Liver (tissue), 9 donors: ENCODE results near the gene CEP131. TPM values are rescaled to one million over a fixed set of nuclear protein-coding genes. Genes with fewer than 3 reads are reported as not detected.

Experiments used
- DNase-seq: peaks from one replicate; pipeline ENCODE4 v3.0.0-alpha.2; 2017; ENCODE audit warnings: low spot score
- H3K27ac ChIP-seq, 2 donors: one replicate each; pipeline ENCODE4 v1.7.0; 2013; ENCODE audit warnings: inconsistent platforms in 2 of 2, low read length in 2 of 2, control low read depth in 1 of 2, low read depth in 1 of 2, mild to moderate bottlenecking in 1 of 2
- H3K27me3 ChIP-seq, 4 donors: one replicate each; pipeline versions ENCODE4 v1.6.1 to v1.7.0; 2013; ENCODE audit warnings: low read length in 3 of 4, inconsistent platforms in 1 of 4, mild to moderate bottlenecking in 1 of 4, moderate library complexity in 1 of 4; ENCODE audit not compliant: control insufficient read depth in 4 of 4, insufficient read depth in 4 of 4
- H3K36me3 ChIP-seq, 4 donors: one replicate each; pipeline versions ENCODE4 v1.6.1 to v1.7.0; 2013; ENCODE audit warnings: low read length in 3 of 4, mild to moderate bottlenecking in 3 of 4, low read depth in 1 of 4, moderate library complexity in 1 of 4; ENCODE audit not compliant: control insufficient read depth in 4 of 4, insufficient read depth in 3 of 4
- H3K4me1 ChIP-seq, 4 donors: one replicate each; pipeline versions ENCODE4 v1.6.1 to v1.7.0; 2013; ENCODE audit warnings: low read length in 3 of 4, mild to moderate bottlenecking in 3 of 4, moderate library complexity in 1 of 4; ENCODE audit not compliant: control insufficient read depth in 4 of 4, insufficient read depth in 4 of 4
- H3K4me3 ChIP-seq, 3 donors: one replicate each; pipeline versions ENCODE4 v1.6.1 to v1.7.0; 2013; ENCODE audit warnings: low read length in 3 of 3, control low read depth in 1 of 3, low read depth in 1 of 3, mild to moderate bottlenecking in 1 of 3
- H3K9ac ChIP-seq, 2 donors: one replicate each; pipeline ENCODE4 v1.7.0; 2013; ENCODE audit warnings: low read length in 2 of 2, mild to moderate bottlenecking in 2 of 2, moderate library complexity in 2 of 2, control low read depth in 1 of 2, low read depth in 1 of 2
- H3K9me3 ChIP-seq, 4 donors: one replicate each; pipeline versions ENCODE4 v1.6.1 to v1.7.0; 2013; ENCODE audit warnings: low read length in 3 of 4; ENCODE audit not compliant: control insufficient read depth in 4 of 4
- ATF3 ChIP-seq: IDR thresholded peaks from 2 replicates; pipeline ENCODE4 v1.6.1; 2016; ENCODE audit warnings: antibody characterized with exemption
- CTCF ChIP-seq: fragments of 150-350 bp; IDR thresholded peaks from 2 replicates; pipeline ENCODE4 v1.5.1; 2017; ENCODE audit warnings: improper control_type of control experiment, low read depth, low read length; ENCODE audit not compliant: missing input control
- EGR1 ChIP-seq, 2 donors: IDR thresholded peaks; 2 replicates each; pipeline ENCODE4 v1.6.1; 2016 to 2018; ENCODE audit warnings: antibody characterized with exemption in 2 of 2, low read depth in 2 of 2
- FOXA1 ChIP-seq: IDR thresholded peaks from 2 replicates; pipeline ENCODE4 v1.6.1; 2016; ENCODE audit warnings: antibody characterized with exemption
- HNF4G ChIP-seq: IDR thresholded peaks from 2 replicates; pipeline ENCODE4 v1.6.1; 2016; ENCODE audit warnings: antibody characterized with exemption
- MAX ChIP-seq: IDR thresholded peaks from 2 replicates; pipeline ENCODE4 v1.6.1; 2016; ENCODE audit warnings: antibody characterized with exemption
- RAD21 ChIP-seq, 2 donors: IDR thresholded peaks; 2 replicates each; pipeline ENCODE4 v1.6.1; 2016; ENCODE audit warnings: antibody characterized with exemption in 2 of 2, mild to moderate bottlenecking in 2 of 2
- REST ChIP-seq: IDR thresholded peaks from 2 replicates; pipeline ENCODE4 v1.6.1; 2016; ENCODE audit warnings: antibody characterized with exemption, mild to moderate bottlenecking
- SP1 ChIP-seq: IDR thresholded peaks from 2 replicates; pipeline ENCODE4 v1.6.1; 2018; ENCODE audit warnings: antibody characterized with exemption, mild to moderate bottlenecking
- YY1 ChIP-seq: IDR thresholded peaks from 2 replicates; pipeline ENCODE4 v1.6.1; 2016; ENCODE audit warnings: antibody characterized with exemption, mild to moderate bottlenecking
- ZBTB33 ChIP-seq: IDR thresholded peaks from 2 replicates; pipeline ENCODE4 v1.6.1; 2016; ENCODE audit warnings: antibody characterized with exemption
- WGBS: extraction: QIAGEN DNeasy Blood & Tissue Kit; methylation state at CpG from one replicate; pipeline ENCODE4 v1.1.7; 2013; 5-methylcytosine and 5-hydroxymethylcytosine counted together
- polyA plus RNA-seq, 2 donors: library from polyadenylated mRNA; stranded (reverse) in 1 of 2; unstranded in 1 of 2; fragments of 200-250 nt in 1 of 2; fragments of >200 nt in 1 of 2; fragmentation: Nextera tagmentation in 1 of 2; extraction: Ambion mirVana in 1 of 2; gene quantifications; one replicate each; pipeline versions ENCODE4 v1.2.1 to v1.2.3, GENCODE V29; 2013 to 2015
- total RNA-seq, 2 donors: library from RNA; depleted of rRNA; stranded (reverse); fragments of >200 nt; gene quantifications; one replicate each; pipeline ENCODE4 v1.2.3, GENCODE V29; 2014
- donor health status: healthy.
- donor health status: healthy.
- donor health status: healthy.
- donor health status: healthy.
- donor health status: healthy.

The CEP131 gene
- total and polyA plus RNA-seq, 4 donors = 0.71 to 6.3 (median 2.2) TPM

- Histone ChIP-seq H3K36me3 (peaks cover 0 to 31% (median 17%) of the 10 kb centered on the region in 4 donors), H3K4me3 (no peak overlapping the region), H3K9ac (no peak overlapping the region), H3K4me1 (peaks cover 0 to 4% (median 0%) of the 10 kb centered on the region in 4 donors), H3K9me3 (no peaks in the 10 kb centered on the region), H3K27me3 (no peaks in the 10 kb centered on the region), H3K27ac (no peak overlapping the region)
- 84% methylated on average over 15 of the region's 15 CpGs for WGBS
- no peak for DNase-seq
- TF ChIP-seq EGR1 (IDR thresholded peaks at IDR 0.05; ENCODE audit: low read depth in 2 of 2) = no peak
- TF ChIP-seq MAX = no peak
- TF ChIP-seq REST = no peak
Observed at GRCh38 chr17:81252326-81252986, 29.7 kb upstream of the CEP131 start.

- WGBS = 84% methylated on average over 29 of the region's 29 CpGs
- H3K9me3 ChIP-seq = no peaks in the 10 kb centered on the region
- H3K36me3 ChIP-seq = peaks cover 0 to 29% (median 19%) of the 10 kb centered on the region in 4 donors
- no peak overlapping the region for H3K4me3 ChIP-seq
- no peak overlapping the region for H3K9ac ChIP-seq
- H3K4me1 ChIP-seq = peaks cover 0 to 4% (median 0%) of the 10 kb centered on the region in 4 donors
- no peaks in the 10 kb centered on the region for H3K27me3 ChIP-seq
- H3K27ac ChIP-seq = no peak overlapping the region
- DNase-seq = no peak
- TF ChIP-seq RAD21 (IDR thresholded peaks at IDR 0.05) (no peak), EGR1 (IDR thresholded peaks at IDR 0.05; ENCODE audit: low read depth in 2 of 2) (no peak), ATF3 (no peak), FOXA1 (no peak), CTCF (no peak), REST (no peak), SP1 (no peak), ZBTB33 (no peak), MAX (no peak), YY1 (no peak), HNF4G (no peak)
Observed at GRCh38 chr17:81251709-81252301, 29.0 kb upstream of the CEP131 start.
